ENCODE measurements around the gene DDIT4.

DNA sequence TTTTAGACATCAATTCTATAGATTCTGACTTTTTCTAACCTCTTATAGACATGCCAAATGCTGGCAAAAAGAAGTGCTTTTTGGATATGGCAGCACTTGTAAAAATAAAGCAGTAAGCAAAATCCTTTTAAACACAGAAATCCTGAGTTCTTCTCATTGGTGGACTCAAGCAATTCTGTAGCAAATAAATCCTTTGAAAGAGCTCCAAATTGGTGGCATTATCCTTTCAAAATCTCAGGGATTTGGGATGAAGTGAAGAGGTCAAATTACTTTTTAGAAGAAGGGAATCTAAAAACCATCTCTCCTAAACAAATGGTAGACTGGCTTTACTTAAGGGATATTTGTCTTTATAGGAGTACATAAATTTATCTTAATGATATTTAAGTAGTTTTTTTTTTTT, 40.1 kb upstream of the DDIT4 start:
- TF ChIP-seq CBX3 (IDR thresholded peaks at IDR 0.05; ENCODE audit: low read depth): no peak
- TF ChIP-seq, protein P1, sequence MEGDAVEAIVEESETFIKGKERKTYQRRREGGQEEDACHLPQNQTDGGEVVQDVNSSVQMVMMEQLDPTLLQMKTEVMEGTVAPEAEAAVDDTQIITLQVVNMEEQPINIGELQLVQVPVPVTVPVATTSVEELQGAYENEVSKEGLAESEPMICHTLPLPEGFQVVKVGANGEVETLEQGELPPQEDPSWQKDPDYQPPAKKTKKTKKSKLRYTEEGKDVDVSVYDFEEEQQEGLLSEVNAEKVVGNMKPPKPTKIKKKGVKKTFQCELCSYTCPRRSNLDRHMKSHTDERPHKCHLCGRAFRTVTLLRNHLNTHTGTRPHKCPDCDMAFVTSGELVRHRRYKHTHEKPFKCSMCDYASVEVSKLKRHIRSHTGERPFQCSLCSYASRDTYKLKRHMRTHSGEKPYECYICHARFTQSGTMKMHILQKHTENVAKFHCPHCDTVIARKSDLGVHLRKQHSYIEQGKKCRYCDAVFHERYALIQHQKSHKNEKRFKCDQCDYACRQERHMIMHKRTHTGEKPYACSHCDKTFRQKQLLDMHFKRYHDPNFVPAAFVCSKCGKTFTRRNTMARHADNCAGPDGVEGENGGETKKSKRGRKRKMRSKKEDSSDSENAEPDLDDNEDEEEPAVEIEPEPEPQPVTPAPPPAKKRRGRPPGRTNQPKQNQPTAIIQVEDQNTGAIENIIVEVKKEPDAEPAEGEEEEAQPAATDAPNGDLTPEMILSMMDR (IDR thresholded peaks at IDR 0.05 in 2 of 3, conservative IDR thresholded peaks at IDR 0.05 in 1 of 3; ENCODE audit: borderline replicate concordance in 1 of 3, insufficient read depth in 1 of 3, low read depth in 2 of 3, low read length in 2 of 3): no peak
- no peak for TF ChIP-seq EZH2 (IDR thresholded peaks at IDR 0.05)
- TF ChIP-seq SRF (IDR thresholded peaks at IDR 0.05; ENCODE audit: low read depth): no peak
- no peak for TF ChIP-seq POLR2AphosphoS5 (IDR thresholded peaks at IDR 0.05; ENCODE audit: low read depth, low read length)
- TF ChIP-seq POLR2A (IDR thresholded peaks at IDR 0.05; ENCODE audit: borderline replicate concordance, extremely low read depth, insufficient read depth, insufficient read length): no peak
- no peak for TF ChIP-seq SIN3A (IDR thresholded peaks at IDR 0.05; ENCODE audit: low read depth)
- TF ChIP-seq, protein P2, sequence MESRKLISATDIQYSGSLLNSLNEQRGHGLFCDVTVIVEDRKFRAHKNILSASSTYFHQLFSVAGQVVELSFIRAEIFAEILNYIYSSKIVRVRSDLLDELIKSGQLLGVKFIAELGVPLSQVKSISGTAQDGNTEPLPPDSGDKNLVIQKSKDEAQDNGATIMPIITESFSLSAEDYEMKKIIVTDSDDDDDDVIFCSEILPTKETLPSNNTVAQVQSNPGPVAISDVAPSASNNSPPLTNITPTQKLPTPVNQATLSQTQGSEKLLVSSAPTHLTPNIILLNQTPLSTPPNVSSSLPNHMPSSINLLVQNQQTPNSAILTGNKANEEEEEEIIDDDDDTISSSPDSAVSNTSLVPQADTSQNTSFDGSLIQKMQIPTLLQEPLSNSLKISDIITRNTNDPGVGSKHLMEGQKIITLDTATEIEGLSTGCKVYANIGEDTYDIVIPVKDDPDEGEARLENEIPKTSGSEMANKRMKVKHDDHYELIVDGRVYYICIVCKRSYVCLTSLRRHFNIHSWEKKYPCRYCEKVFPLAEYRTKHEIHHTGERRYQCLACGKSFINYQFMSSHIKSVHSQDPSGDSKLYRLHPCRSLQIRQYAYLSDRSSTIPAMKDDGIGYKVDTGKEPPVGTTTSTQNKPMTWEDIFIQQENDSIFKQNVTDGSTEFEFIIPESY (IDR thresholded peaks at IDR 0.05; ENCODE audit: extremely low read depth, insufficient replicate concordance, low read length): no peak
- no peak for TF ChIP-seq ZNF274 (IDR thresholded peaks at IDR 0.05; ENCODE audit: low read depth, low read length)
- TF ChIP-seq YY1 (IDR thresholded peaks at IDR 0.05; ENCODE audit: extremely low read depth, insufficient replicate concordance, low read depth, low read length): no peak

Measured in HCT116 (cell line).